Measurements from ENCODE around the gene TIMM10B.

The TIMM10B gene

GRCh38 chr11:6457581-6458320 is 23.6 kb upstream of the TIMM10B start:
- intact Hi-C loops (cut with DNase I; ENCODE audit: low total_unique reads): no loop called here
- no peak for DNase-seq
- peaks cover 0 to 2% (median 1%) of the 10 kb centered on the region in 4 donors for H3K4me1 ChIP-seq
- TF ChIP-seq, protein P1, sequence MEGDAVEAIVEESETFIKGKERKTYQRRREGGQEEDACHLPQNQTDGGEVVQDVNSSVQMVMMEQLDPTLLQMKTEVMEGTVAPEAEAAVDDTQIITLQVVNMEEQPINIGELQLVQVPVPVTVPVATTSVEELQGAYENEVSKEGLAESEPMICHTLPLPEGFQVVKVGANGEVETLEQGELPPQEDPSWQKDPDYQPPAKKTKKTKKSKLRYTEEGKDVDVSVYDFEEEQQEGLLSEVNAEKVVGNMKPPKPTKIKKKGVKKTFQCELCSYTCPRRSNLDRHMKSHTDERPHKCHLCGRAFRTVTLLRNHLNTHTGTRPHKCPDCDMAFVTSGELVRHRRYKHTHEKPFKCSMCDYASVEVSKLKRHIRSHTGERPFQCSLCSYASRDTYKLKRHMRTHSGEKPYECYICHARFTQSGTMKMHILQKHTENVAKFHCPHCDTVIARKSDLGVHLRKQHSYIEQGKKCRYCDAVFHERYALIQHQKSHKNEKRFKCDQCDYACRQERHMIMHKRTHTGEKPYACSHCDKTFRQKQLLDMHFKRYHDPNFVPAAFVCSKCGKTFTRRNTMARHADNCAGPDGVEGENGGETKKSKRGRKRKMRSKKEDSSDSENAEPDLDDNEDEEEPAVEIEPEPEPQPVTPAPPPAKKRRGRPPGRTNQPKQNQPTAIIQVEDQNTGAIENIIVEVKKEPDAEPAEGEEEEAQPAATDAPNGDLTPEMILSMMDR (IDR thresholded peaks at IDR 0.05): no peak
- no peaks in the 10 kb centered on the region for H3K9me3 ChIP-seq
- H3K36me3 ChIP-seq: peaks cover 61 to 94% (median 68%) of the 10 kb centered on the region in 3 donors
- no peaks in the 10 kb centered on the region for H3K27me3 ChIP-seq
- H3K27ac ChIP-seq: no peak overlapping the region
- H3K4me3 ChIP-seq: no peak overlapping the region

DNA sequence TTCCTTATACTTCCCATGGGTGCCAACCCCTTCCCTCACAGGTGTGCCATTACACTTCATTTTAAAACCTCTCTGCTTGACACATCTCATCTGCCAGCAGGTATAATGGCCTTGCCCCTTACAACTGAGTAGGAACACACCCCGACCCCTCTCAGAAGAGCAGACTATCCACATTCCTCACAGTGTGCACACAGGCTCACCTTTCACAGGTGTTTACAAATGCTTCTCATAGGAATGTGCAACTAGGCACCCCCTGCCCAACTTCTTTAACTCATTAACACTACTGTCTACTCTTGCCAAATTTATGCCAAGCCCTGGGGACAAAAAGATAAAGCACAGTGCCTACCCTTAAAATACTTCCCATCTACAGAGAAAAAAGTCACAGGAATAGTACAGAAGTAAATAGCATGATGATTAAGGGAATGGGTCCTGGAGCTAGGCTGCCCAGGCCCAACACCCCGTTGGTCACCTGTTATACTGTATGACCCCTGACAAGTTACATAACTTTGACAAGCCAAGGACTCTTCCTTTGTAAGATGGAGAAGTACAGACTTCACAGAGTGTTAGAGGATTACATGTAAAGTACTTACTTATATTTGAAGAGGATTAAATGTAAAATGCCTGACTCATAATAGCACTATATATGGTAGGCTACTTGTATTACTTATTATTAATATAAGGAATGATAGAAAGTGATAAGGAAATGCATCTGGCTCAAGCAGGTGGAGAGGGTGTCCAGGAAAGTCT is 22.8 kb upstream of the TIMM10B start:
- H3K36me3 ChIP-seq: peaks cover 63 to 96% (median 72%) of the 10 kb centered on the region in 3 donors
- H3K9me3 ChIP-seq: no peaks in the 10 kb centered on the region
- H3K27ac ChIP-seq: no peak overlapping the region

GRCh38 chr11:6459099-6459450 is 22.2 kb upstream of the TIMM10B start:
- intact Hi-C loops (cut with DNase I; ENCODE audit: low total_unique reads): no loop called here
- Histone ChIP-seq H3K4me3 (no peak overlapping the region), H3K4me1 (no peaks in the 10 kb centered on the region), H3K9me3 (no peaks in the 10 kb centered on the region), H3K27me3 (no peaks in the 10 kb centered on the region), H3K36me3 (peaks cover 63 to 96% (median 77%) of the 10 kb centered on the region in 3 donors), H3K27ac (no peak overlapping the region)
- TF ChIP-seq, protein P1 (IDR thresholded peaks at IDR 0.05): no peak
- no peak for DNase-seq

More for the DNA sequence above, 22.8 kb upstream of the TIMM10B start:
- DNase-seq: no peak
- no peak overlapping the region for H3K4me3 ChIP-seq
- no peaks in the 10 kb centered on the region for H3K27me3 ChIP-seq
- H3K4me1 ChIP-seq: no peaks in the 10 kb centered on the region
- TF ChIP-seq, protein P1 (IDR thresholded peaks at IDR 0.05): no peak
- intact Hi-C loops (cut with DNase I; ENCODE audit: low total_unique reads): no loop called here

GRCh38 chr11:6468712-6469495 is 12.4 kb upstream of the TIMM10B start:
- intact Hi-C loops (cut with DNase I; ENCODE audit: low total_unique reads): no loop called here
- Histone ChIP-seq H3K4me3 (no peak overlapping the region), H3K27me3 (no peaks in the 10 kb centered on the region), H3K9me3 (no peaks in the 10 kb centered on the region), H3K27ac (peak overlapping the region; percentile 57 to 69), H3K4me1 (peaks cover 5 to 44% (median 21%) of the 10 kb centered on the region in 4 donors), H3K36me3 (peaks cover 4 to 20% (median 15%) of the 10 kb centered on the region in 3 donors)
- peak; percentile 94 to 96 for DNase-seq
- TF ChIP-seq, protein P1 (IDR thresholded peaks at IDR 0.05): no peak

DNA sequence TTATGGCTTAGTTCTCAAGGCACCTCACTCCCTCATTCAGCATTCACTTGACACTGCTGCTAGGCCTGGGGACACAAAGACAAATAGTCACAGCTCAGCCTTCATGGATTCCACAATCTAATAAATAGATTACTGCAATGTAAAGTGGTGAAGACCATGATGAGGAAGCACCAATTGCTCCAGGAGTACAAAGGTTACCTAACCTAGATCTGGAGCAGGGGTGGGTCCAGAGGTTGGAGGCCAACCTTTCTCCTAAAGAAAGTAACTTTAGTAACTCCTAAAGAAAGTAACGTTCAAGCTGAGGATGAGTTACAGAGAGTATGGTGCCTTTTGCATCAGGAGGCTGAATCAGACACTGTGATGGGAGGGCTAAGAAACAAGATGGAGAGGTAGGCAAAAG is 11.7 kb upstream of the TIMM10B start:
- Histone ChIP-seq H3K9me3 (no peaks in the 10 kb centered on the region), H3K4me3 (no peak overlapping the region), H3K4me1 (peaks cover 5 to 48% (median 23%) of the 10 kb centered on the region in 4 donors), H3K27me3 (no peaks in the 10 kb centered on the region), H3K27ac (peak overlapping the region; percentile 57 to 69), H3K36me3 (peaks cover 0 to 13% (median 8%) of the 10 kb centered on the region in 3 donors)
- intact Hi-C loops (cut with DNase I; ENCODE audit: low total_unique reads): no loop called here
- DNase-seq: no peak
- TF ChIP-seq, protein P1 (IDR thresholded peaks at IDR 0.05): no peak
